A673 (cell line): ENCODE data around the gene BCL2L12. TPM values are rescaled to one million over a fixed set of nuclear protein-coding genes. Genes with fewer than 3 reads are reported as not detected.
"Not testable (repeated sequence)": the region's sequence is repeated elsewhere in the genome, so short reads cannot be mapped to it uniquely, and the experiment has no call there.

Source experiments
- BruUV-seq: library from RNA; stranded (reverse); fragments of 400-500 nt; replicated peaks from 2 replicates; lab custom pipeline; 2021; lab: Mats Ljungman, UMichigan
- CTCF ChIA-PET: fragments of 300-600 bp; sonication (Branson Sonifier 250); formaldehyde crosslinking; loops from one replicate; lab custom pipeline; 2022; ENCODE audit warnings: antibody characterized with exemption; lab: Charles Lee
- POLR2A ChIA-PET: fragments of 300-600 bp; sonication (Branson Sonifier 250); formaldehyde crosslinking; loops from one replicate; lab custom pipeline; 2022; ENCODE audit warnings: antibody characterized with exemption; ENCODE audit not compliant: low non-redundant PET; lab: Charles Lee
- DNase-seq: peaks from one replicate; pipeline ENCODE4 v3.0.0-alpha.2; 2015; ENCODE audit warnings: low spot score
- H3K27ac ChIP-seq: fragments of 200-600 bp; sonication (generic); 2 replicates; pipeline ENCODE4 v1.5.1; 2016; ENCODE audit warnings: mixed run types, low read depth, mild to moderate bottlenecking, mixed read lengths, antibody characterized with exemption, low read length; ENCODE audit not compliant: poor library complexity, severe bottlenecking
- H3K27me3 ChIP-seq: fragments of 200-600 bp; sonication (generic); replicated peaks from 2 replicates; pipeline ENCODE4 v1.6.1; 2017; ENCODE audit warnings: mixed run types, low read depth, mild to moderate bottlenecking, mixed read lengths, antibody characterized with exemption, low read length; ENCODE audit not compliant: insufficient read depth, poor library complexity
- H3K36me3 ChIP-seq: fragments of 200-600 bp; sonication (generic); 2 replicates; pipeline ENCODE4 v1.6.1; 2016; ENCODE audit warnings: mixed run types, mild to moderate bottlenecking, mixed read lengths, antibody characterized with exemption, low read length; ENCODE audit not compliant: insufficient read depth, poor library complexity, severe bottlenecking
- H3K4me1 ChIP-seq: fragments of 200-600 bp; sonication (generic); 2 replicates; pipeline ENCODE4 v1.6.1; 2017; ENCODE audit warnings: mixed run types, mild to moderate bottlenecking, mixed read lengths, antibody characterized with exemption, low read length; ENCODE audit not compliant: insufficient read depth, poor library complexity, severe bottlenecking
- H3K4me3 ChIP-seq: fragments of 200-600 bp; sonication (generic); 2 replicates; pipeline ENCODE4 v1.5.1; 2016; ENCODE audit warnings: low read depth, mixed run types, mild to moderate bottlenecking, mixed read lengths, low read length; ENCODE audit not compliant: poor library complexity, severe bottlenecking
- H3K9me3 ChIP-seq: fragments of 200-600 bp; sonication (generic); 2 replicates; pipeline ENCODE4 v1.6.1; 2016; ENCODE audit warnings: mixed run types, low read depth, mild to moderate bottlenecking, mixed read lengths, antibody characterized with exemption, low read length; ENCODE audit not compliant: poor library complexity, severe bottlenecking
- EZH2 ChIP-seq: fragments of 200-600 bp; sonication (generic); IDR thresholded peaks from 2 replicates; pipeline ENCODE4 v1.6.1; 2017; ENCODE audit warnings: borderline replicate concordance, low read depth, mild to moderate bottlenecking, mixed read lengths, antibody characterized with exemption, low read length; ENCODE audit not compliant: poor library complexity, severe bottlenecking
- intact Hi-C: fragments of 100-400 bp; cut with micrococcal nuclease; formaldehyde crosslinking; loops from one replicate; pipeline ENCODE4 v1.10.0; 2022; ENCODE audit not compliant: unreplicated experiment
- total RNA-seq: library from RNA; stranded (reverse); gene quantifications from 2 replicates; pipeline ENCODE4 v1.2.3, GENCODE V29; 2021
- TF ChIP-seq, protein P1 (sequence below): fragments of 300-800, 200-600 bp; sonication (generic); conservative IDR thresholded peaks from 2 replicates; pipeline ENCODE4 v1.5.1; 2017; ENCODE audit warnings: low read depth, mild to moderate bottlenecking, antibody characterized with exemption, low read length, moderate library complexity, mixed read lengths

The BCL2L12 gene
- total RNA-seq, 1 experiment from 2014 or later: 99.1 TPM

DNA sequence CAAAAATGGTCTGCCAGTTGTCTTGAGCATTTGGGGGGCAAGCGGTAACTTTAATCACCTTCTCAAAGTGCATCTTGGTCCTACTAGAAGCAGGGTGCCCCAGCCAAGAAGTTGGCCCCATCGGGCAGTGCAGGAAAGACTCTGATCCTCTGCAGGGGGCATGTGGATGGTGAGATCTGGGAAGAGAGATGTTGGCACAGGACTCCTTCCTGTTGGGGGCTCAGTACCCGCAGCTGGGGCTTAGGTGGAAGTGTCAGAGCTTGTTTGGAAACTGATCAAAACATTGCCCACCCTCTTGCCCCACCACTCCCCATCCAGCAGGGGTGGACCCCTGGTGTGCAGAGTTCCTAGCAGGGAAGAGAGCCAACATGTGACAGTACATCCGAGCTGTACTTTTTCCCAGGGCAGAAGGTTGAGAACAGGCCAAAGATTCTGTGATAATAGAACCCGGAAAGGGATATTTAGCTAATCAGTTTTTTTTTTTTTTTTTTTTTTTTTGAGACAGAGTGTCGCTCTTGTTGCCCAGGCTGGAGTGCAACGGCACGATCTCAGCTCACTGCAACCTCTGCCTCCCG lies 34.6 kb upstream of the BCL2L12 start:
- TF ChIP-seq EZH2: no peak
- TF ChIP-seq, protein P1, sequence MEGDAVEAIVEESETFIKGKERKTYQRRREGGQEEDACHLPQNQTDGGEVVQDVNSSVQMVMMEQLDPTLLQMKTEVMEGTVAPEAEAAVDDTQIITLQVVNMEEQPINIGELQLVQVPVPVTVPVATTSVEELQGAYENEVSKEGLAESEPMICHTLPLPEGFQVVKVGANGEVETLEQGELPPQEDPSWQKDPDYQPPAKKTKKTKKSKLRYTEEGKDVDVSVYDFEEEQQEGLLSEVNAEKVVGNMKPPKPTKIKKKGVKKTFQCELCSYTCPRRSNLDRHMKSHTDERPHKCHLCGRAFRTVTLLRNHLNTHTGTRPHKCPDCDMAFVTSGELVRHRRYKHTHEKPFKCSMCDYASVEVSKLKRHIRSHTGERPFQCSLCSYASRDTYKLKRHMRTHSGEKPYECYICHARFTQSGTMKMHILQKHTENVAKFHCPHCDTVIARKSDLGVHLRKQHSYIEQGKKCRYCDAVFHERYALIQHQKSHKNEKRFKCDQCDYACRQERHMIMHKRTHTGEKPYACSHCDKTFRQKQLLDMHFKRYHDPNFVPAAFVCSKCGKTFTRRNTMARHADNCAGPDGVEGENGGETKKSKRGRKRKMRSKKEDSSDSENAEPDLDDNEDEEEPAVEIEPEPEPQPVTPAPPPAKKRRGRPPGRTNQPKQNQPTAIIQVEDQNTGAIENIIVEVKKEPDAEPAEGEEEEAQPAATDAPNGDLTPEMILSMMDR: no peak
- intact Hi-C loops: no loop called here
- Histone ChIP-seq H3K27ac (peak overlapping the region; percentile 18), H3K4me1 (peaks cover 9% of the 10 kb centered on the region), H3K9me3 (no peaks in the 10 kb centered on the region), H3K36me3 (peaks cover 11% of the 10 kb centered on the region), H3K4me3 (no peak overlapping the region), H3K27me3 (no peaks in the 10 kb centered on the region)
- peak; percentile 38 for DNase-seq
- CTCF ChIA-PET: no interaction called here
- BruUV-seq: no TSS peak
- POLR2A ChIA-PET: interaction anchor here (0.6 kb wide), 2 partner anchors 22 to 154 kb away, joined by 3 to 5 read pairs; no protein-coding TSS in a partner anchor

DNA sequence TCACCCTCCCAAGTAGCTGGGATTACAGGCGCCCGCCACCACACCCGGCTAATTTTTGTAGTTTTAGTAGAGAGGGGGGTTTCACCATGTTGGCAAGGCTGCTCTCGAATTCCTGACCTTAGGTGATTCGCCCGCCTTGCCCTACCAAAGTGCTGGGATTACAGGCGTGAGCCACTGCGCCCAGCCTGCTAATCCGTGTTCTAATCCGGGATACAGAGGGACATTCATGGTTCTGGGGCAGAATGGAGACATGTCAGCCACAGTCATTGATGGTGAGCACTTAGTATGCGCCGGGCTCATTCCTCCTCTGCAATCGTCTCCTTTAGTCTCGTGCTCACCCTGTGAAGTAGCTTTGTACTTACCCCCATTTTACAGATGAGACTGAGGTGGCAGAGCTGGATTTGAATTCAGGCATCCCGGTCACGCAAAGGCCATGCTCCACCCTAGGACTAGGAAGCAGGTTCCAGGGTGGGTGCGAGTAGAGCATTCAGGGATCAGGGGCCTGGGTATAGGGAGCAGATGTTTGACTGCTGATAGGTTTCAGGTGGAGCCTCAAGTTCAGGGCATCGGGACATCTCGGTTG lies 34.0 kb upstream of the BCL2L12 start:
- H3K9me3 ChIP-seq: no peaks in the 10 kb centered on the region
- no peak for TF ChIP-seq EZH2
- TF ChIP-seq, protein P1: no peak
- DNase-seq: no peak
- intact Hi-C loops: no loop called here
- H3K4me1 ChIP-seq: peaks cover 9% of the 10 kb centered on the region
- H3K27me3 ChIP-seq: no peaks in the 10 kb centered on the region
- POLR2A ChIA-PET: interaction anchor here (0.6 kb wide), 1 partner anchor 23 kb away, joined by 3 read pairs; no protein-coding TSS in a partner anchor
- BruUV-seq: TSS peak; percentile 20
- CTCF ChIA-PET: no interaction called here
- H3K4me3 ChIP-seq: no peak overlapping the region
- no peak overlapping the region for H3K27ac ChIP-seq
- H3K36me3 ChIP-seq: peaks cover 5% of the 10 kb centered on the region

DNA sequence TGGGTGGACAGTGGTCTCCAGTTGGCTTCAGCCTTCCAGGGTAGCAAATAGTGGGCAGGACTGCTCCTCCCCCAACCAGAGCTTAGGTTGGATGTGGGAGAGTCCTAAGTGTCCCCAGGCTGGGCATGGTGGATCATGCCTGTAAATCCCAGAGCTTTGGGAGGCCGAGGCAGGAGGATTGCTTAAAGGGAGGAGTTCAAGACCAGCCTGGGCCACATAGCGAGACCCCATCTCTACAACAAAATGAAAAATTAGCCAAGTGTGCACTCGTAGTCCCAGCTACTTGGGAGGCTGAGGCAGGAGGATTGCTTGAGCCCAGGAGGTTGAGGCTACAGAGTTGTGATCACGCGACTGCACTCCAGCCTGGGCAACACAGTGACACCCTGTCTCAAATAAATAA lies 33.2 kb upstream of the BCL2L12 start:
- TF ChIP-seq EZH2: no peak
- TF ChIP-seq, protein P1: no peak
- ChIA-PET POLR2A (no interaction called here), CTCF (no interaction called here)
- no peaks in the 10 kb centered on the region for H3K27me3 ChIP-seq
- no peak for DNase-seq
- H3K4me3 ChIP-seq: no peak overlapping the region
- H3K27ac ChIP-seq: no peak overlapping the region
- no TSS peak for BruUV-seq
- intact Hi-C loops: no loop called here
- H3K36me3 ChIP-seq: peaks cover 5% of the 10 kb centered on the region
- peaks cover 10% of the 10 kb centered on the region for H3K4me1 ChIP-seq
- no peaks in the 10 kb centered on the region for H3K9me3 ChIP-seq

DNA sequence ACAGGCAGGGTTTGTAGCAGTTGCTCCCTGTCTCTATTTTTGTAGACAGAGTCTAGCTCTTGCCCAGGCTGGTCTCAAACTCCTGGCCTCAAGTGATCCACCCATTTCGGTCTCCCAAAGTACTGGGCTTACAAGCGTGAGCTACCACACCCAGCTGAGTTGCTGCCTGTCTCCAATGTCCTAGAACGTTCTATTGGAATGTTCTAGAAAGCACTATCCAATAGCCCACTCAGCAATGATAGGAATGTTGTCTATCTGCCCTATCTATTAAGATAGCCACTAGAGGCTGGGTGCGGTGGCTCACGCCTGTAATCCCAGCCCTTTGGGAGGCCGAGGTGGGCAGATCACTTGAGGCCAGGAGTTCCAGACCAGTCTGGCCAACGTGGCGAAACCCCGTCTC lies 32.5 kb upstream of the BCL2L12 start:
- intact Hi-C loops, H3K27me3 ChIP-seq, BruUV-seq, DNase-seq, POLR2A ChIA-PET, H3K9me3 ChIP-seq, CTCF ChIA-PET, H3K27ac ChIP-seq, H3K4me3 ChIP-seq, H3K36me3 ChIP-seq: not testable (repeated sequence)
- H3K4me1 ChIP-seq: peaks cover 17% of the 10 kb centered on the region
